PC-3 (cell line): ENCODE data around the gene OSBPL9.

Source experiments
- EZH2 ChIP-seq: fragments of 300-600 bp; sonication (generic); IDR thresholded peaks from one replicate; pipeline ENCODE4 v1.6.1; 2017; ENCODE audit warnings: antibody characterized with exemption, mild to moderate bottlenecking, low read length; ENCODE audit not compliant: unreplicated experiment
- EZH2phosphoT487 ChIP-seq: fragments of 300-600 bp; sonication (generic); IDR thresholded peaks from 2 replicates; pipeline ENCODE4 v1.6.1; 2018; ENCODE audit warnings: mild to moderate bottlenecking, antibody characterized with exemption, low read length, borderline replicate concordance
- TF ChIP-seq, protein P1 (sequence below): fragments of 300-600 bp; sonication (generic); conservative IDR thresholded peaks from 2 replicates; pipeline ENCODE4 v1.5.1; 2017; ENCODE audit warnings: antibody characterized with exemption, low read depth, mild to moderate bottlenecking, low read length

DNA sequence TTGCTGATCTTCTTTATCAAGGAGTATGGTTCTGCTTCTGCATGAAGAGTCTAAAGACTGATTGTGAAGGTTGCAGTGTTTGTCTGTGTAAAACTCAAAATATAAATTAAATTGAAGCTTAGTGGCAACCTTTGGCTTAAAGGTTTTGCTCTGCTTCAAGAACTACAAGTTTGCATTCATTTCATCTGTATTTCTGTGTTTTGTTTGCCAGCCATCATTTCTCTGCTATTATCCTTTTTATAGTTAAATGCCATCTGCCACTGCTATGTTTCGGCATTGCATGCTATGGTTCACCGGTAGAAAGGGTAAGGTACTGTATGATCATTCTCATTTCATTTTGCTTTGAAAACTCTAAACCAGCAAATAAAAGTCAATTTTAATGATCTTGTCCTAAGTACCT, 52.9 kb downstream of the OSBPL9 start:
- TF ChIP-seq, protein P1, sequence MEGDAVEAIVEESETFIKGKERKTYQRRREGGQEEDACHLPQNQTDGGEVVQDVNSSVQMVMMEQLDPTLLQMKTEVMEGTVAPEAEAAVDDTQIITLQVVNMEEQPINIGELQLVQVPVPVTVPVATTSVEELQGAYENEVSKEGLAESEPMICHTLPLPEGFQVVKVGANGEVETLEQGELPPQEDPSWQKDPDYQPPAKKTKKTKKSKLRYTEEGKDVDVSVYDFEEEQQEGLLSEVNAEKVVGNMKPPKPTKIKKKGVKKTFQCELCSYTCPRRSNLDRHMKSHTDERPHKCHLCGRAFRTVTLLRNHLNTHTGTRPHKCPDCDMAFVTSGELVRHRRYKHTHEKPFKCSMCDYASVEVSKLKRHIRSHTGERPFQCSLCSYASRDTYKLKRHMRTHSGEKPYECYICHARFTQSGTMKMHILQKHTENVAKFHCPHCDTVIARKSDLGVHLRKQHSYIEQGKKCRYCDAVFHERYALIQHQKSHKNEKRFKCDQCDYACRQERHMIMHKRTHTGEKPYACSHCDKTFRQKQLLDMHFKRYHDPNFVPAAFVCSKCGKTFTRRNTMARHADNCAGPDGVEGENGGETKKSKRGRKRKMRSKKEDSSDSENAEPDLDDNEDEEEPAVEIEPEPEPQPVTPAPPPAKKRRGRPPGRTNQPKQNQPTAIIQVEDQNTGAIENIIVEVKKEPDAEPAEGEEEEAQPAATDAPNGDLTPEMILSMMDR: no peak
- no peak for TF ChIP-seq EZH2
- no peak for TF ChIP-seq EZH2phosphoT487
